NCI-H1105 (cell line): ENCODE measurements around the gene NBR1.
"Not testable (repeated sequence)": the region's sequence is repeated elsewhere in the genome, so short reads cannot be mapped to it uniquely, and the experiment has no call there.

Experiments
- DNase-seq: peaks from one replicate; lab custom pipeline; 2025; lab: John Stamatoyannopoulos, UW

The NBR1 gene

DNA sequence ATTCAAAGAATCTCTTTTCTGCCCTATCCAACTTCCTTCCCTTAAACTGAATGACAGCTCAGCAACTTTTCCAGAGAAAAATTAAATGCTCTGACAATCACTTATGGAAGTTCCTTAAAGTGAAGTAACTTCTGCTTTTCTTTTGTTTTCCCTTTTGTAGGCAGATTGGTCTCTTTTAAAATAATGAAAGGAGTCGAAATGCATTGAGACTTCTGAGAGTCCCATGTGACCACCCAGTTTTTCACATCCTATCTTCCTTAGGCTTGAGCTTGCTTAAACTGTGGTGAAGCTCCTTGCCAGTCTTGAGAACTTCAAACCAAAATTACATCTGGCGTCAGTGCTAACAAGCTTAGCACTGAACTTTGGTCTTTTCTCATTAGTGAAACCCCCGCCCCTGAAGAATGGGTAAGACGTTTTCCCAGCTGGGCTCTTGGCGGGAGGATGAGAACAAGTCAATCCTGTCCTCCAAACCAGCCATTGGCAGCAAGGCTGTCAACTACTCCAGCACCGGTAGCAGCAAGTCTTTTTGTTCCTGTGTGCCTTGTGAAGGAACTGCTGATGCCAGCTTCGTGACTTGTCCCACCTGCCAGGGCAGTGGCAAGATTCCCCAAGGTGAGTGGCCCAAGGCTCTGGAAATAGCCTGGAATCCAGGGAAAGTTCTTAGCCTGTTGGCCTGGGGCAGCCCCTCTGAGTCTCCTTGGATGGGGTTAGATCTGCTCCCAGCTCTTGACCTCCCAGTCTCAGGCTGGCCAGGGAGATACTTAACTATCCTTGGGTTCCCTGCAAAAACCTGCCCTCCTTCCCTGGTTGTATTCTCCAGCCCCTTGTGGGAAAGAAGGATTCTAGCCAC is 41.9 kb downstream of the NBR1 start:
- DNase-seq: no peak

DNA sequence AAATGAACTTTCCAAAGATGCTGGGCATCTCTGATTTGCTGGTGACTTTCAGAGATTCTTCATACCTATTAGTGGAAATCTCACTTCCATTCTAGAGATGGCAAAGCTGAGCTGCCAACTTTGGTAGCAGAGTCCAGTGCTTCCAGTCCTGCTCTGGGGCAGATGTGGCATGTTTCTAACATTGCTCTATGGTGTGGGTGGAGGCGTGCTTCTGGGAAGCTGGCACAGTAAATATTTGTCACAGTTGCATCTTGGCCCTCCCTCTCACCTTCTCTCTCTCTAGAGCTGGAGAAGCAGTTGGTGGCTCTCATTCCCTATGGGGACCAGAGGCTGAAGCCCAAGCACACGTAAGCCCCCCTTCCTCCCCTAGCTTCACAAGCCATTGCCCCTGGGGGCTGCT is 42.5 kb downstream of the NBR1 start:
- no peak for DNase-seq

DNA sequence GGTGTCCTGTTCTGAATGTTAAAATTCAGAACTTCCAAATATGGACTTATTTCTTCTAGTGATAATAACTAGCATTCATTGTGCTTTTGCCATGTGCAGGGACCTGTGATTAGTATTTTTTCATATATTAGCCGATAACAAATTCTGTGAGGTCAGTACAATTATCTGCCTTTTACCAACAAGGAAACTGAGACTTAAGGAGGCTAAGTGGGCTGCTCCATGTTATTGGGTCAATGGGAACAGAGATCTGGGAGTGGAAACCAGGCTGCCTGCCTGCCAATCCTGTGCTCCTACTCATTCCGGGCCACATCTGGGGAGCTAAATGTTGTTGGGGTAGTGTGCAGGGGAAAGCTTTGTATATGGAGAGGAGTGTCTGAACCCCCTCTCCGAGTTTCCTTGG is 44.3 kb downstream of the NBR1 start:
- DNase-seq: no peak

DNA sequence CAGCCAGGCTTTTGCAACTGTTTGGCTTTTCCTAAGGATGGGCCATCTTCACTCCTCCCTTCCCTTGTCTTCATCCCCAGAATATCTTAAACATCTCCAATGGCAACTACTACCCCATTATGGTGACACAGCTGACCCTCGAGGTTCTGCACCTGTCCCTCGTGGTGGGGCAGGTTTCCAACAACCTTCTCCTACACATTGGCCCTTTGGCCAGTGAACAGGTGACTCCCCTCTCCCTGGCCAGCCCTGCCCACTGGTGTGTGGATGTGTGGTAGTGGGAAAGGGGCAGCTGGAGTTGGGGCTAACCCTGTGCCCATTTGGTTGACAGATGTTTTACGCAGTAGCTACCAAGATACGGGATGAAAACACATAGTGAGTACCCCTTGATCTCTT is 45.4 kb downstream of the NBR1 start:
- no peak for DNase-seq

DNA sequence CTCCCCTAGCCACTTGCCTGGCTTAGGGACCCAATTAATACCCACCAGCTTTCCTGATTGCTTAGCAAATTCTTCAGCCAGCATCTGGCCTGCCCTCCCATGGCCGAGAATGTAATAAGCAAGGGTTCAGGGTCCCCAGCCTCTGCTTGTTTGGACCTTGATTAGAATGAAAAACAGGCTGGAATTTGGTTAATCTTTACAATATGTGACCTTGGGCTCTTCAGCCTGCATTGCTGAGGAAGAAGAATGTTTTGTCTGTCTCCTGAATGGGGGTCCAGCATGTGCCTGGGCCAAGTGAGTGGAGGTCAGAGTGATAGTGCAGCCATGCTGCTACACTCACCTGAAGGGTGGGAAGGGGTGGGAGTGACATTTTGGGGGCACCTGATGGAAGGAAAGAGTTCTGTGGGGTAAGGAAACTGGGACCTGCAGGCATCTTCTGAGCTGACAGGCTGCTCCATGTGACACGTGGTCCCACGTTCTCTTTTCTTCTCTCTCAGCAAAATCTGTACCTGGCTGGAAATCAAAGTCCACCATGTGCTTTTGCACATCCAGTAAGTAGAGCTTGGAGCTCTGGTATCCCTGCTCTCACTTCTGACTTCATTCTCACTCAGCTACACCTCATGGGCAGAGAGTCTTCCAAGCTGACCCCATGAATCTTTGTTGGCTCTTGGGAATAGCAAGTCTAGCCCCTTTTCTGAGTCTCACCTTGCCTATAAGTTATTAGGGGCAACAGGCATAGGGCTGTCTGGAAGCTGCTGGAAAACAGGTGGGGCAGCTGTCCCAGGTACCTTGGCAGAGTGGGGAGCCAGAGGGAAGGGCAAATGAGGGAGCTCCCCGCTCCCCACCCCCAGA is 46.0 kb downstream of the NBR1 start:
- DNase-seq: no peak

DNA sequence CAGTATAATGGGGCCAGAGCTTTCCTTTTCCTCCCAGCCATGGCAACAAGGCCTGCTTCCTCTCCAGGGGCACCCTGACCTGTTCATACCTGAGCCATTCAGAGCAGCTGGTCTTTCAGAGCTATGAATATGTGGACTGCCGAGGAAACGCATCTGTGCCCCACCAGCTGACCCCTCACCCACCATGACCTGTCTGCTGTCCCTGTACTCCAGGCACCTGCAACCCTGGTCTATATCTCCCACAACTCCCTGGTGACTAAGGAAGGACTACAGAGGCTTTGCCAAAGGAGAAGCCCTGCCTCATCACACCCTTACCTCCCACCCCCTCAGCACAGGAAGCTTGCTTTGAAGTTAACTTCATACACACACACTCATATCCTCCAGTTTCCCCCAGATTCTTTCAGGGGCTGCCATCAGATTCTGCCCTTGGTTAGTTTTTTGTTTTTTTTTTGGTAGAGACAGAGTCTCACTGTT is 46.6 kb downstream of the NBR1 start:
- DNase-seq: no peak

DNA sequence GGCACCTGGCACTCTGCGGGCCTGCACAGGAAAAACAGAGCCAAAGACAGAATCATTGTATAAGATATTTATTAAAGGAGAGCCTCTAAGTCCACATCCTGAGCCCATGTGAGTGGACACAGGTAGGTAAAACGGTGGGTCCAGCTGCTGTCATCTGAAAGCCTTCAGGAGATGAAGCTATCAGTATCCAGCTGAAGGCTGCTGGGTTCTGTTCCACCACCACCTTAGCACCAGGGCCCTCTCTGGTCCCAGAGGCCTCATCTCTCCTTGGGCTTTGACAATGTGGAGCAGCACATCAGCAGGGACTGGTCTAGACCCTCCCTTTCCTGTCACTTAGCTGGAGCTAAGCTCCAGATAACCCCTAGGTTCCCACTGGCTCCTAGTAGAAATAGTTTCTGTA is 48.0 kb downstream of the NBR1 start:
- no peak for DNase-seq

DNA sequence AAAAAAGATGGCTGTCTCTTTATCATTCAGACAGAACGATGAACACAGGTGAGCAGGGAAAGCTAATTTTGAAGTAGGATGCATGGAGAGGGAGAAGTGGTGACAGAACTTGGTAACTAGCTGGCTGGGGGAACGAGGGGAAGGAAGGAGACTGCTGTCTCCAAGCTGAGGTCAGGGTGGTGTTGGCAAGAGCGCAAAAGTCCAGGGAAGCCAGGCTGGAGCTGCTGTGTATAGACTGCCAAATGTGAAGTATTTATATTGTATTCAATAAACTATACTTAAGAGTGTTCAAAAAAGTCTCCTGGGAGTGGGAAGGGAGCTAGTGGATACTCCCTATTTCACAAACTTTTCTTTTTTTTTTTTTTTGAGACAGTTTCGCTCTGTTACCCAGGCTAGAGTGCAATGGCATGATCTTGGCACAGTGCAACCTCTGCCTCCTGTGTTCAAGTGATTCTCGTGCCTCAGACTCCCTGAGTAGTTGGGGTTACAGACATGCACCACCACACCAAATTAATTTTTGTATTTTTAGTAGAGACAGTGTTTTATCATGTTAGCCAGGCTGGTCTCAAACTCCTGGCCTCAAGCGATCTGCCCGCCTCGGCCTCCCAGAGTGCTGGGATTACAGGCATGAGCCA is 48.8 kb downstream of the NBR1 start:
- DNase-seq: no peak

DNA sequence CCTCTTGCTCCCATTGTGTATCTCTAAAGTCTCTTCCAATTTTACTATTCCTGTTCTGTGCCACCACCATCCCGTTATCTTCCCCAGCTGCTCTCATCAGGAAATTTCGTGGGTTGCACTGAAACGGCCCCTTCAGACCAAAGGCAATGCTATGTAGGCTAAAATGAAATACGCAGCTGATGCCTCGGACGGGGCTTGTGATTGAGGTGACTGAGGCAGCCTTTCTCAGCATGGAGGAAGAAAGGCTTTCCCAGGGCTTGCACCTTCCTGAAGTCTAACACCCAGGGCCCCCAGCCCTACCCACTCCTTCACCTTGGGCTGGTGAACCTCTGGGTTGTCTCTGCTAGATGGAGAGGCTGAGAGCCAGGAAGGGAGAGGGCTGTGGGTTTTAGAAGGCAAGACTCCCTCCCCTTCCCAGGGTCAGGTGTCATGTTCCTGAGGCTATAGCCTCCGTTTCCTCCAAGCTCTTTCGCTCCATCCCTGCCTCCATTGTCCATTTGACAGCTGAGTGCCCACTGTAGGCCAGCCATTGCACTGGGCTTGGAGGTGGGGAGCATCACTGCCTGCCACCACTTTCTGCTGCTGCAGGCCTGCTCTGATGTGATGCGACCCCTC is 49.6 kb downstream of the NBR1 start:
- no peak for DNase-seq

DNA sequence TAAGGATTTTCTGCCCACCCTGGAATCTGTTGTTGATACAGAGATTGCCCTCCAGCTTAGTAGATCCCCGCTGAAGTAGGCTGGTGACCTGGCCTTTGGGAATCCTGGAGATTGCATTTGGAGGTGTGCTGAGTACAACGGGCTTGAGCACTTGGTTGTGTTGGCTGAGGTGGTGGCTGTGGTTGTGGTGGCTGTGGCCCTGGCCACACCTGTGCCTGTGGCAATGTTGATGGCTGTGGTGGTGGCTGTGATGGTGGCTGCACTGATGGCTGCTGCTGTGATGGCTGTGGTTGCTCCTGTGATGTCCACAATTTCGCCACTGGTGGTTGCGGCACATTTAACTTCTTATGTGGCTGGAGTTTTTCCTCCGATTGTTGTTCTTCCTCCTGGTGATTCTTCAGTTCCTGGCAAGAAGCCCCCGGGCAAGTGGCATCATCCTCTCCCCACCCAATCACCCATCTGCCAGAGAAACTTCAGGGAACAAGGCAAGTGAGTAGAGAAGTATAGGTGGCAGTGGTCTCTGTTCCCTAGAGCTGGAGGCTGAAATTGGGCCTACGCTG is 53.2 kb downstream of the NBR1 start:
- no peak for DNase-seq

DNA sequence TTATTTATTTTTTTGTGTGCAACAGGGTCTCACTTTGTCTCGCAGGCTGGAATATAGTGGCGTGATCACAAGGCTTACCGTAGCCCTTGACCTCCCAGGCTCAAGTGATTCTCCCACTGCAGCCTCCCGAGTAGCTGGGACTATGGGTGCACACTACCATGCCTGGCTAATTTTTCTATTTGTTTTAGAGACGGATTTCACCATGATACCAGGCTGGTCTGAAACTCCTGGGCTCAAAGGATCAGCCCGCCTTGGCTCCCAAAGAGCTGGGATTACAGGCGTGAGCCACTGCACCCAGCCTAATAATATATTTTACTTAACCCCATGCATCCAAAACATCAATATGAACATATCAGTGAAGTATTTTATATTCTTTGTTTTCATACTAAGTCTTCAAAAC is 55.4 kb downstream of the NBR1 start:
- DNase-seq: no peak

DNA sequence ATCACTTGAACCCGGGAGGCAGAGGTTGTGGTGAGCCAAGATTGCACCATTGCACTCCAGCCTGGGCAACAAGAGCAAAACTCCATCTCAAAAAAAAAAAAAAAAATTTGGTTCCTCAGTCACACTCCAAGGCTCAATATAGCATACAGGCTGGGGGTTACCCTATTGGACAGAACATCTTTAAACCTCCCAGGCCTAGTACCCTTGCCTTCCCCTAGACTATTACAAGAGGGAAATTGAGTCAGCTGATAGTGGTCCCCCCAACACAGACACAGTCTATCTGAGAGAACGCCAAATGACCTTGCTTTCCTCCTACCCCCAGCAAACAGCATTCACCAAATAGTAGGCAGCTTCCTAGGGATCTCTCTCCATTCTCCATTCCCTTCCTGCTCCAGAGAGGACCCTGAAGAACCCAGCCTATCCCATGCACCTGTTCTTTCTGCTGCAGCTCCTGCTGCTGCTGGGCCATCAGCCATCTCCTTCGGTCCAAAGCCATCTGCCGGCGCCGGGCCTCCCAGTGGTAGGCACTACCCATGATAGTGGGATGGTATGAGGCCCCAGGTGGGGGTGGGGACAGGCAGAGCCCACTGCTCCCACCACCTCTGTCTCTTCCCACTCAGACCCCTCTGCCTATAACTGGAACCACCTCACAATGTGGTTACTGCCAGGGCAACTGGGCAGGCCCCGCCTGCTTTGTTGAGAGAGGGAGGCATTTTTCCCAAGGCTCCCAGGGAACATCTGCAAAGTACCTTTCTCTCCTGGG is 57.2 kb downstream of the NBR1 start, which contains the start of gene CCDC200:
CCDC200 (minus strand) TSS at position 604 of the 763 bp plus-strand sequence; CDS start at position 535, 69 bp downstream.
- not testable (repeated sequence) for DNase-seq

DNA sequence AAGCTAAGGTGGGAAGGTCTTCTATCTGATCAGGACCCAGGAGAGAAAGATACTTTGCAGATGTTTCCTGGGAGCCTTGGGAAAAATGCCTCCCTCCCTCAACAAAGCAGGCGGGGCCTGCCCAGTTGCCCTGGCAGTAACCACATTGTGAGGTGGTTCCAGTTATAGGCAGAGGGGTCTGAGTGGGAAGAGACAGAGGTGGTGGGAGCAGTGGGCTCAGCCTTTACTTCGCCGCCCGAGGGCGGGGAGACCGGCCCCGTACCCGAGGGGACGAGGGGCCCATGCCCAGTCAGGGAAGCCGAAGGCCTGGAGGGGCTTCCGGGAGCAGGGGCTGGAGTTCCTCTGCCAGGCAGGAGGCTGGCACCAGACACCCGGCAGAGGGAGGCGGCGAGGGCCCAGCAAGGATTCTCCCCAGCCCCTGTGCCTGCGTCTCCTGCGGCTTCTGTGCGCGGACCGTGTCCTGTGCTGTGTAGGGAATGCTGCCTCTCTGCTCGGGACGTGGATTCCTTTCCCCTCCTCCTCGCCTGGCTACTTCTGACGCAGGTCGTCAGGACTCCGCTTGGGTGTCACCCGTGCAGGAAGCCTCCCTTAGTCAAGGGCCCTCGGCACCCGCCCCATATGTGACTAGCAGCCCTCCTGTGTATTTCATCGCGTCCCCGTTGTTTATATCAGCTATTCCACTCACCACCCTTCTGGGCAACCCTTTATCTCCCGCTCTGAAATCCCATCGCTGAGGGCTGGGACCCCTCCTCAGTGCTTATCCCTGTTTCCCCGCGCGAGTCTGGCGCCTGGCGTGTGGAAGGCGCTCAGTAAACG is 60.4 kb downstream of the NBR1 start:
- DNase-seq: not testable (repeated sequence)

DNA sequence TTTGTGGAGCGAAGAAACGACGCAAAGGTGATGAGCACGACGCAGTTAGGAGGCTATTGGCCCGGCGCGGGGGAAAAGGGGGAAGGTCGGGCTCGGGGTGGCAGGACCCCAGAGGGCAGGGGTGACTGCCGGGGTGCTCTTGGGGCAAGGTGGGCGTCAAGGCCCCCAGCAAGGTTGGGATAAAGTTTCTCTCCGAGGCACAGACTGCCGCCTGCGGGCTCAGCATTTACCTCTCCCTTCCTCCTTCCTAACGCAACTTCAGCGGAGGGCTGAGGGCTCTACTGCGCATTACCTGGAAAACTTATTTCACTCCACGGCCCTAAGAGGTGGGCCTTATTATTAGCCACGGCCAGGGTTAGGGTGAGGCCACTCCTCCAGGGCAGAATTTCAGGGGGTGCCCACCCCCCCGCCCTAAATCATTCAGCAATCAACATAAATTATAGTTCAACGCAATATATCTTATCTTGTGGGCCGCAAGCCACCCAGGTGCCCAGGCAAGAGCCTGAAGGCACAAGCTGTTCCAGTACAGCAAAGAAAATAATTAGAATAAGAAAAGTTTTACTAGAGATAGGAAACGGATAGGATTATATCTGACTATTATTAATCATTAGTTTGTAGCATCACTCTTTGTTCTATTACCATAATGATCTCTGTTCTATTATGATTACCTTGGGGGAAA is 61.1 kb downstream of the NBR1 start:
- not testable (repeated sequence) for DNase-seq

DNA sequence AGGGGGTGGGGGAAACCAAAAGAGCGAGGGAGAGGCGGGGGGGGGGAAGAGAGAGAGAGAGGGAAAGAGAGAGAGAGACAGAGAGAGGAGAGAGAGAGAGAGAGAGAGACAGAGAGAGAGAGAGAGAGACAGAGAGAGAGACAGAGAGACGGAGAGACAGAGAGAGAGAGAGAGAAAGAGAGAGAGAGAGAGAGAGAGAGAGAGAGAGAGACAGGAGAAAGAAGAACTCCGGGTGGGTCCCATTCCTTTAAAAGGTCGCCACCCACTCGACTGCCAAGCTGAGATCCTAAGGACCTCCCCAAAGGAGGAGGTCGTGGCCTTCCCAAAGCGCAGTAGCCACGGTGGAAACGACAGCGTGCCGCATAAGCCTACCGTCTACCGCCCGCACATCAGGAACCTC is 62.2 kb downstream of the NBR1 start:
- not testable (repeated sequence) for DNase-seq

DNA sequence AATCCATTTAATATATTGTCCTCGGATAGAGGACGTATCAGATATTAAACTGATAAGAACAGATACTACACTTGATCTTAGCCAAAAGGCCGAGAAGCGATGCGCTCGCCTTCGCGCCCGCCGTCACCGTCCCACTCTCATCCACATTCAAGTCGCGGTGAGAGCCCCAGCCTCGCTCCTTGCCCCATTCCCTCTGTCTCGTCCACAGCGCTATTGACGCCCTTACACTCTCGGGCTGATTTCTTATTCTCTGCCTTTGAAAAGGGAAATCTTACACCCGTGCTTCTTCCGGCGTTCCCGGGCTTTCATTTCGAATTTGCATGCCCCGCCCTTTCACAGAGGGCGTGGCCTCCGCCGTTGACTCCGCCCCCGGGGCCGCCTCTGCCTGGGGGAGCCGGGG is 62.9 kb downstream of the NBR1 start, which contains the start of gene RNU2-1:
RNU2-1 (minus strand) TSS at position 101 of the 400 bp plus-strand sequence.
- not testable (repeated sequence) for DNase-seq

DNA sequence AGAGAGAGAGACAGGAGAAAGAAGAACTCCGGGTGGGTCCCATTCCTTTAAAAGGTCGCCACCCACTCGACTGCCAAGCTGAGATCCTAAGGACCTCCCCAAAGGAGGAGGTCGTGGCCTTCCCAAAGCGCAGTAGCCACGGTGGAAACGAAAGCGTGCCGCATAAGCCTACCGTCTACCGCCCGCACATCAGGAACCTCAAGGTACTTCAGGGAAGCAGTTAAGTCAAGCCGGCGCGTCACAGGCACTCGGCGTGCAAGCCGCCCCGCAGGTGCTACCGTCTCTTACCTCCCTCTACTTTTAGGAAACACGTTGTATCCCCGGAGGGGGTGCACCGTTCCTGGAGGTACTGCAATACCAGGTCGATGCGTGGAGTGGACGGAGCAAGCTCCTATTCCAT is 68.6 kb downstream of the NBR1 start:
- DNase-seq: not testable (repeated sequence)

DNA sequence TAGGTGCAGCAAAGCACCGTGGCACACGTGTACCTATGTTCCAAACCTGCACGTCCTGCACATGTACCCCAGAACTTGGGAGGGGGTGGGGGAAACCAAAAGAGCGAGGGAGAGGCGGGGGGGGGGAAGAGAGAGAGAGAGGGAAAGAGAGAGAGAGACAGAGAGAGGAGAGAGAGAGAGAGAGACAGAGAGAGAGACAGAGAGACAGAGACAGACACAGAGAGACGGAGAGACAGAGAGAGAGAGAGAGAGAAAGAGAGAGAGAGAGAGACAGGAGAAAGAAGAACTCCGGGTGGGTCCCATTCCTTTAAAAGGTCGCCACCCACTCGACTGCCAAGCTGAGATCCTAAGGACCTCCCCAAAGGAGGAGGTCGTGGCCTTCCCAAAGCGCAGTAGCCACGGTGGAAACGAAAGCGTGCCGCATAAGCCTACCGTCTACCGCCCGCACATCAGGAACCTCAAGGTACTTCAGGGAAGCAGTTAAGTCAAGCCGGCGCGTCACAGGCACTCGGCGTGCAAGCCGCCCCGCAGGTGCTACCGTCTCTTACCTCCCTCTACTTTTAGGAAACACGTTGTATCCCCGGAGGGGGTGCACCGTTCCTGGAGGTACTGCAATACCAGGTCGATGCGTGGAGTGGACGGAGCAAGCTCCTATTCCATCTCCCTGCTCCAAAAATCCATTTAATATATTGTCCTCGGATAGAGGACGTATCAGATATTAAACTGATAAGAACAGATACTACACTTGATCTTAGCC is 69.8 kb downstream of the NBR1 start:
- DNase-seq: not testable (repeated sequence)
